Superior temporal gyrus (tissue), 1 donor: ENCODE data around the gene PPA2.

ENCODE experiments used
- DNase-seq: peaks from one replicate; pipeline ENCODE4 v3.0.0-alpha.2; 2016; ENCODE audit errors: extremely low spot score

Gene PPA2

GRCh38 chr4:105392858-105393257 is 81.0 kb downstream of the PPA2 start:
- no peak for DNase-seq

GRCh38 chr4:105389167-105389566 is 84.7 kb downstream of the PPA2 start:
- no peak for DNase-seq

GRCh38 chr4:105387466-105387865 is 86.4 kb downstream of the PPA2 start:
- no peak for DNase-seq

GRCh38 chr4:105386012-105386411 is 87.8 kb downstream of the PPA2 start:
- no peak for DNase-seq

GRCh38 chr4:105374071-105374470 is 99.8 kb downstream of the PPA2 start:
- no peak for DNase-seq

- no peak for DNase-seq
Measured at GRCh38 chr4:105373324-105373723, 100.5 kb downstream of the PPA2 start.

GRCh38 chr4:105369988-105370387 is 103.9 kb downstream of the PPA2 start:
- no peak for DNase-seq

- DNase-seq, result no peak
Measured at GRCh38 chr4:105361053-105361452, 112.8 kb downstream of the PPA2 start.

GRCh38 chr4:105357258-105357980 is 116.4 kb downstream of the PPA2 start:
- DNase-seq, result peak; percentile 26

GRCh38 chr4:105356194-105356593 is 117.7 kb downstream of the PPA2 start:
- no peak for DNase-seq

GRCh38 chr4:105352826-105353225 is 121.0 kb downstream of the PPA2 start:
- DNase-seq, result no peak

GRCh38 chr4:105351861-105352260 is 122.0 kb downstream of the PPA2 start:
- no peak for DNase-seq

- no peak for DNase-seq
Measured at GRCh38 chr4:105350859-105351490, 122.9 kb downstream of the PPA2 start.

GRCh38 chr4:105348719-105349118 is 125.1 kb downstream of the PPA2 start:
- DNase-seq, result no peak

- no peak for DNase-seq
Measured at GRCh38 chr4:105346869-105347268, 127.0 kb downstream of the PPA2 start.

- no peak for DNase-seq
Measured at GRCh38 chr4:105345838-105346237, 128.0 kb downstream of the PPA2 start.

- DNase-seq, result no peak
Measured at GRCh38 chr4:105345358-105345757, 128.5 kb downstream of the PPA2 start.

- no peak for DNase-seq
Measured at GRCh38 chr4:105344141-105344540, 129.7 kb downstream of the PPA2 start.

- DNase-seq, result no peak
Measured at GRCh38 chr4:105343146-105343931, 130.5 kb downstream of the PPA2 start.

- DNase-seq, result no peak
Measured at GRCh38 chr4:105329081-105329480, 144.8 kb downstream of the PPA2 start.

- DNase-seq, result no peak
Measured at GRCh38 chr4:105327956-105328355, 145.9 kb downstream of the PPA2 start.

GRCh38 chr4:105327222-105327621 is 146.6 kb downstream of the PPA2 start:
- no peak for DNase-seq
